Panc1 (cell line): ENCODE measurements around the gene KRT82. TPM values are rescaled to one million over a fixed set of nuclear protein-coding genes. Genes with fewer than 3 reads are reported as not detected.

Experiments used
- ATAC-seq: fragments of 200-7000 bp; cut with Tn5 transposase; 2 replicates; pipeline ENCODE4 v1.9.1; 2020; ENCODE audit warnings: mild to moderate bottlenecking, moderate library complexity
- BruUV-seq: library from RNA; stranded (reverse); fragments of 400-500 nt; replicated peaks from 2 replicates; lab custom pipeline; 2021; lab: Mats Ljungman, UMichigan
- CTCF ChIA-PET: fragments of 300-600 bp; sonication (Branson Sonifier 250); formaldehyde crosslinking; loops from one replicate; lab custom pipeline; 2022; ENCODE audit warnings: antibody characterized with exemption; lab: Charles Lee
- POLR2A ChIA-PET: fragments of 300-600 bp; sonication (Branson Sonifier 250); formaldehyde crosslinking; loops from one replicate; lab custom pipeline; 2022; ENCODE audit warnings: antibody characterized with exemption; lab: Charles Lee
- DNase-seq: peaks from one replicate; pipeline ENCODE4 v3.0.0-alpha.2; 2010; ENCODE audit warnings: low read depth, low spot score
- H3K27ac ChIP-seq: 2 replicates; pipeline ENCODE4 v1.5.1; 2011; ENCODE audit warnings: mild to moderate bottlenecking, low read length, inconsistent platforms
- H3K27me3 ChIP-seq: fragments of 200-500 bp; sonication (Bioruptor generic); 2 replicates; pipeline ENCODE4 v1.6.0; 2014; ENCODE audit warnings: low read length, inconsistent platforms; ENCODE audit not compliant: control insufficient read depth, insufficient read depth
- H3K36me3 ChIP-seq: fragments of 200-500 bp; sonication (Bioruptor generic); 2 replicates; pipeline ENCODE4 v1.5.1; 2014; ENCODE audit warnings: inconsistent platforms, mild to moderate bottlenecking, low read length, moderate library complexity; ENCODE audit not compliant: control insufficient read depth, insufficient read depth
- H3K4me1 ChIP-seq: 2 replicates; pipeline ENCODE4 v1.5.1; 2011; ENCODE audit warnings: inconsistent platforms, mild to moderate bottlenecking, low read length, moderate library complexity; ENCODE audit not compliant: control insufficient read depth, insufficient read depth
- H3K4me3 ChIP-seq, 2 experiments: 2 replicates each; pipeline ENCODE4 v1.5.1; 2011 to 2012; ENCODE audit warnings: low read depth in 2 of 2, low read length in 2 of 2, mild to moderate bottlenecking in 2 of 2, inconsistent platforms in 1 of 2, moderate library complexity in 1 of 2
- H3K9me3 ChIP-seq: fragments of 200-500 bp; sonication (Bioruptor generic); 2 replicates; pipeline ENCODE4 v1.5.1; 2014; ENCODE audit warnings: low read depth, mild to moderate bottlenecking, inconsistent platforms, low read length, moderate library complexity; ENCODE audit not compliant: control insufficient read depth, insufficient read depth
- POLR2AphosphoS5 ChIP-seq: IDR thresholded peaks from 2 replicates; pipeline ENCODE4 v1.6.1; 2012; ENCODE audit warnings: mild to moderate bottlenecking, low read depth, low read length, moderate library complexity
- SIN3A ChIP-seq: IDR thresholded peaks from 2 replicates; pipeline ENCODE4 v1.6.1; 2012; ENCODE audit warnings: low read depth, mild to moderate bottlenecking, low read length, moderate library complexity, borderline replicate concordance; ENCODE audit not compliant: insufficient read depth
- TCF7L2 ChIP-seq: IDR thresholded peaks from 2 replicates; pipeline ENCODE4 v1.6.1; 2011; ENCODE audit warnings: mild to moderate bottlenecking, low read depth, low read length, inconsistent platforms
- in situ Hi-C: cut with HindIII; loops from 2 replicates; pipeline ENCODE4 v1.10.0; 2016; ENCODE audit warnings: low sequenced_read_pairs, low pct_unique_long_range_greater_than_20kb
- intact Hi-C: fragments of 100-400 bp; cut with micrococcal nuclease; formaldehyde crosslinking; loops from one replicate; pipeline ENCODE4 v1.10.0; 2022; ENCODE audit not compliant: unreplicated experiment
- total RNA-seq: library from RNA; stranded (reverse); gene quantifications from one replicate; pipeline ENCODE4 v1.2.1, GENCODE V29; 2021; ENCODE audit not compliant: unreplicated experiment
- TF ChIP-seq, protein P1 (sequence below), 2 experiments: IDR thresholded peaks; 2 replicates each; pipeline ENCODE4 v1.6.1; 2011 to 2012; ENCODE audit warnings: low read depth in 2 of 2, control low read depth in 1 of 2, low read length in 1 of 2, mild to moderate bottlenecking in 1 of 2, moderate library complexity in 1 of 2; ENCODE audit not compliant: insufficient read depth in 1 of 2
- TF ChIP-seq, protein P2 (sequence below): fragments of 450-650 bp; IDR thresholded peaks from 2 replicates; pipeline ENCODE4 v1.5.1; 2017; ENCODE audit warnings: mild to moderate bottlenecking

The KRT82 gene
- total RNA-seq, 1 experiment from 2014 or later, result not detected

DNA sequence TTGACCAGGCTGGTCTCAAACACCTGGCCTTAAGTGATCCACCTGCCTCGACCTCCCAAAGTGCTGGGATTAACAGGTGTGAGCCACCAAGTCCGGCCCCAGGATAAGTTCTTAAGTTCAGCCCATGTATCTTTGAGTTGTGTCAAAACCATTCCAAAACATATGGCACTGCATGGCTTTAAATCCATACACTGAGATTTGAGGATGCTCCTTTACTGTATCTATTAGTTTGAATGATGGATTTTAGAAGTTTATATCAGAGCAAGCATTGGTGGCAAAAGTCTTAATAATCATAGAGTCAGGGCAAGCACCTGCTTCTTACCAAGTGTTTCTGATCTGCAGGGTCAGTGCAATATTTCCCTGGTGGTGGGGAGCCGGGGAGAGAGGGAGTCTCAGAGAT is 39.7 kb upstream of the KRT82 start:
- H3K36me3 ChIP-seq, result no peaks in the 10 kb centered on the region
- in situ Hi-C loops (no loop called here), intact Hi-C loops (no loop called here)
- ChIA-PET CTCF (no interaction called here), POLR2A (no interaction called here)
- ATAC-seq (no peak), DNase-seq (no peak)
- no peak overlapping the region for H3K27ac ChIP-seq
- H3K4me3 ChIP-seq, result no peak overlapping the region
- TF ChIP-seq TCF7L2 (no peak), SIN3A (no peak), POLR2AphosphoS5 (no peak)
- TF ChIP-seq, protein P1, sequence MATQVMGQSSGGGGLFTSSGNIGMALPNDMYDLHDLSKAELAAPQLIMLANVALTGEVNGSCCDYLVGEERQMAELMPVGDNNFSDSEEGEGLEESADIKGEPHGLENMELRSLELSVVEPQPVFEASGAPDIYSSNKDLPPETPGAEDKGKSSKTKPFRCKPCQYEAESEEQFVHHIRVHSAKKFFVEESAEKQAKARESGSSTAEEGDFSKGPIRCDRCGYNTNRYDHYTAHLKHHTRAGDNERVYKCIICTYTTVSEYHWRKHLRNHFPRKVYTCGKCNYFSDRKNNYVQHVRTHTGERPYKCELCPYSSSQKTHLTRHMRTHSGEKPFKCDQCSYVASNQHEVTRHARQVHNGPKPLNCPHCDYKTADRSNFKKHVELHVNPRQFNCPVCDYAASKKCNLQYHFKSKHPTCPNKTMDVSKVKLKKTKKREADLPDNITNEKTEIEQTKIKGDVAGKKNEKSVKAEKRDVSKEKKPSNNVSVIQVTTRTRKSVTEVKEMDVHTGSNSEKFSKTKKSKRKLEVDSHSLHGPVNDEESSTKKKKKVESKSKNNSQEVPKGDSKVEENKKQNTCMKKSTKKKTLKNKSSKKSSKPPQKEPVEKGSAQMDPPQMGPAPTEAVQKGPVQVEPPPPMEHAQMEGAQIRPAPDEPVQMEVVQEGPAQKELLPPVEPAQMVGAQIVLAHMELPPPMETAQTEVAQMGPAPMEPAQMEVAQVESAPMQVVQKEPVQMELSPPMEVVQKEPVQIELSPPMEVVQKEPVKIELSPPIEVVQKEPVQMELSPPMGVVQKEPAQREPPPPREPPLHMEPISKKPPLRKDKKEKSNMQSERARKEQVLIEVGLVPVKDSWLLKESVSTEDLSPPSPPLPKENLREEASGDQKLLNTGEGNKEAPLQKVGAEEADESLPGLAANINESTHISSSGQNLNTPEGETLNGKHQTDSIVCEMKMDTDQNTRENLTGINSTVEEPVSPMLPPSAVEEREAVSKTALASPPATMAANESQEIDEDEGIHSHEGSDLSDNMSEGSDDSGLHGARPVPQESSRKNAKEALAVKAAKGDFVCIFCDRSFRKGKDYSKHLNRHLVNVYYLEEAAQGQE (IDR thresholded peaks at IDR 0.05; ENCODE audit: insufficient read depth in 1 of 2, low read depth in 2 of 2, low read length in 1 of 2), result no peak
- TF ChIP-seq, protein P2, sequence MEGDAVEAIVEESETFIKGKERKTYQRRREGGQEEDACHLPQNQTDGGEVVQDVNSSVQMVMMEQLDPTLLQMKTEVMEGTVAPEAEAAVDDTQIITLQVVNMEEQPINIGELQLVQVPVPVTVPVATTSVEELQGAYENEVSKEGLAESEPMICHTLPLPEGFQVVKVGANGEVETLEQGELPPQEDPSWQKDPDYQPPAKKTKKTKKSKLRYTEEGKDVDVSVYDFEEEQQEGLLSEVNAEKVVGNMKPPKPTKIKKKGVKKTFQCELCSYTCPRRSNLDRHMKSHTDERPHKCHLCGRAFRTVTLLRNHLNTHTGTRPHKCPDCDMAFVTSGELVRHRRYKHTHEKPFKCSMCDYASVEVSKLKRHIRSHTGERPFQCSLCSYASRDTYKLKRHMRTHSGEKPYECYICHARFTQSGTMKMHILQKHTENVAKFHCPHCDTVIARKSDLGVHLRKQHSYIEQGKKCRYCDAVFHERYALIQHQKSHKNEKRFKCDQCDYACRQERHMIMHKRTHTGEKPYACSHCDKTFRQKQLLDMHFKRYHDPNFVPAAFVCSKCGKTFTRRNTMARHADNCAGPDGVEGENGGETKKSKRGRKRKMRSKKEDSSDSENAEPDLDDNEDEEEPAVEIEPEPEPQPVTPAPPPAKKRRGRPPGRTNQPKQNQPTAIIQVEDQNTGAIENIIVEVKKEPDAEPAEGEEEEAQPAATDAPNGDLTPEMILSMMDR, result no peak
- BruUV-seq, result no TSS peak
- H3K27me3 ChIP-seq, result peaks cover 3% of the 10 kb centered on the region; the same call in 1 of the 2 replicates
- no peaks in the 10 kb centered on the region for H3K9me3 ChIP-seq
- H3K4me1 ChIP-seq, result no peaks in the 10 kb centered on the region

DNA sequence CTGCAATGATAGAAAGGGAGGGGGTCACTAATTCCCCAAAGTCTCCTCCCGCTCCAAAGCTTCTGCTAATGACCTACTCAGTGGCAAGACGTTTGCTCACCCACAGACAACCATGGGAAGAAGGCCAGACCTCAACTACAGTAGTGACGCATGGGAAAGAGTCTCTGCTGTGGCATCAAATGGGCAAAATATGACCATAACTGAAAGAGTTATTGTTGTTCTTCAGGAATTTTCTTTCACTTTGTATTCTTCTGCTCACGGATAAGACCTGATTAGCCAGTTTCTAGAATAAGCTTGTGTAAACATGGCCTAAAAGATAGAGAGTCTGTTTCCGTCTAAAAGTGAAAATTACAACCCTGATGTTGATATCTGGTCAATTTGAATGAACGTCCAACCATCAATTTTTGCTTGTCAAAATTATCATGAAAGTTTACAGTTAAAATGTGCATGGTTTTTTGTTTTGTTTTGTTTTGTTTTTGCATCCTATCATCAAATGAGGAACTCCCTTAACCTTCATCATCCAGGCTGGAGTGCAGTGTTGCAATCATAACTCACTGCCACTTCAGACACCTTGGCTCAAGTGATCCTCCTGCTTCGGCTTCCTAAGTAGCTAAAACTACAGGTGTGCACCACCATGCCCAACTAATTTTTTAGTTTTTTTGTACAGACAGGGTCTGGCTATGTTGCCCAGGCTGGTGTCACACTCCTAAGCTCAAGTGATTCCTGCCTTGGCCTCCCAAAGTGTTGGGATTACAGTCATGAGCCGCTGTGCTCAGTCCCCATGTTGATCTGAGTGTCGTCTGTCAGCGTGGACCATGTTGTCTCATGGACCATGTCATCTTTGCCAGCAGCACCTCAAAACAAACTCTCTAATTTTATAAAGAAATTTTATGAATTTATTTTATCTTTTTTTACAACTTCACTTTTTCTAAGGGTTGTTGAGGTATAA is 38.8 kb upstream of the KRT82 start:
- Histone ChIP-seq H3K27me3 (no peaks in the 10 kb centered on the region), H3K4me1 (no peaks in the 10 kb centered on the region), H3K36me3 (no peaks in the 10 kb centered on the region), H3K27ac (no peak overlapping the region), H3K9me3 (no peaks in the 10 kb centered on the region), H3K4me3 (no peak overlapping the region)
- no TSS peak for BruUV-seq
- in situ Hi-C loops (no loop called here), intact Hi-C loops (no loop called here)
- ATAC-seq, result no peak
- ChIA-PET CTCF (no interaction called here), POLR2A (no interaction called here)
- DNase-seq, result no peak
- TF ChIP-seq POLR2AphosphoS5, result no peak
- TF ChIP-seq TCF7L2, result no peak
- TF ChIP-seq, protein P1 (IDR thresholded peaks at IDR 0.05; ENCODE audit: insufficient read depth in 1 of 2, low read depth in 2 of 2, low read length in 1 of 2), result no peak
- no peak for TF ChIP-seq SIN3A
- TF ChIP-seq, protein P2, result no peak
